ENCODE measurements around the gene PDZRN4.

DNA sequence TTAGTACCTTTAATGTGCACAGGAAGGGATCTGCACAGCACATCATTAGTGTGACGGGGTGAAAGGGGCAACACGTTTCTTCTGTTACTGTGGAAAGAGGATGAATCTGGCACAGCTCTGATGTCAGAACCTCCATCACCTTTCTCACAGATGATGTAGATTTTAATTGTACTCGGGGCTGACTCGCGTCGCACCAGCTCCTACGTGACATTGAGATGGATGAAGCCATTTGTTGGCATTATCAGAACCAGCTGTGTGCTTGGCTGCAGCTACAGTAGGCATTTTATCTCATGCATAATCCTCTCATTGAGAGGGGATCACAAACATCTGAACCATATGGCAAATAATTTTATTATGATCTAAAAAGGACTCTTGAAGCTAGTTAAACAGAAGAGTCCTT is 173.6 kb downstream of the PDZRN4 start:
- TF ChIP-seq POLR2A (IDR thresholded peaks at IDR 0.05): no peak
- TF ChIP-seq, protein P1, sequence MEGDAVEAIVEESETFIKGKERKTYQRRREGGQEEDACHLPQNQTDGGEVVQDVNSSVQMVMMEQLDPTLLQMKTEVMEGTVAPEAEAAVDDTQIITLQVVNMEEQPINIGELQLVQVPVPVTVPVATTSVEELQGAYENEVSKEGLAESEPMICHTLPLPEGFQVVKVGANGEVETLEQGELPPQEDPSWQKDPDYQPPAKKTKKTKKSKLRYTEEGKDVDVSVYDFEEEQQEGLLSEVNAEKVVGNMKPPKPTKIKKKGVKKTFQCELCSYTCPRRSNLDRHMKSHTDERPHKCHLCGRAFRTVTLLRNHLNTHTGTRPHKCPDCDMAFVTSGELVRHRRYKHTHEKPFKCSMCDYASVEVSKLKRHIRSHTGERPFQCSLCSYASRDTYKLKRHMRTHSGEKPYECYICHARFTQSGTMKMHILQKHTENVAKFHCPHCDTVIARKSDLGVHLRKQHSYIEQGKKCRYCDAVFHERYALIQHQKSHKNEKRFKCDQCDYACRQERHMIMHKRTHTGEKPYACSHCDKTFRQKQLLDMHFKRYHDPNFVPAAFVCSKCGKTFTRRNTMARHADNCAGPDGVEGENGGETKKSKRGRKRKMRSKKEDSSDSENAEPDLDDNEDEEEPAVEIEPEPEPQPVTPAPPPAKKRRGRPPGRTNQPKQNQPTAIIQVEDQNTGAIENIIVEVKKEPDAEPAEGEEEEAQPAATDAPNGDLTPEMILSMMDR (IDR thresholded peaks at IDR 0.05): no peak
- no peak for TF ChIP-seq EP300 (IDR thresholded peaks at IDR 0.05)

Measured in ovary (tissue), 3 donors.